Panc1 (cell line): ENCODE results near the gene PARD6B. TPM values are rescaled to one million over a fixed set of nuclear protein-coding genes. Genes with fewer than 3 reads are reported as not detected.

Experiments
- ATAC-seq: fragments of 200-7000 bp; cut with Tn5 transposase; 2 replicates; pipeline ENCODE4 v1.9.1; 2020; ENCODE audit warnings: mild to moderate bottlenecking, moderate library complexity
- BruUV-seq: library from RNA; stranded (reverse); fragments of 400-500 nt; replicated peaks from 2 replicates; lab custom pipeline; 2021; lab: Mats Ljungman, UMichigan
- CTCF ChIA-PET: fragments of 300-600 bp; sonication (Branson Sonifier 250); formaldehyde crosslinking; loops from one replicate; lab custom pipeline; 2022; ENCODE audit warnings: antibody characterized with exemption; lab: Charles Lee
- POLR2A ChIA-PET: fragments of 300-600 bp; sonication (Branson Sonifier 250); formaldehyde crosslinking; loops from one replicate; lab custom pipeline; 2022; ENCODE audit warnings: antibody characterized with exemption; lab: Charles Lee
- DNase-seq: peaks from one replicate; pipeline ENCODE4 v3.0.0-alpha.2; 2010; ENCODE audit warnings: low read depth, low spot score
- H3K27ac ChIP-seq: 2 replicates; pipeline ENCODE4 v1.5.1; 2011; ENCODE audit warnings: mild to moderate bottlenecking, low read length, inconsistent platforms
- H3K27me3 ChIP-seq: fragments of 200-500 bp; sonication (Bioruptor generic); 2 replicates; pipeline ENCODE4 v1.6.0; 2014; ENCODE audit warnings: low read length, inconsistent platforms; ENCODE audit not compliant: control insufficient read depth, insufficient read depth
- H3K36me3 ChIP-seq: fragments of 200-500 bp; sonication (Bioruptor generic); 2 replicates; pipeline ENCODE4 v1.5.1; 2014; ENCODE audit warnings: inconsistent platforms, mild to moderate bottlenecking, low read length, moderate library complexity; ENCODE audit not compliant: control insufficient read depth, insufficient read depth
- H3K4me1 ChIP-seq: 2 replicates; pipeline ENCODE4 v1.5.1; 2011; ENCODE audit warnings: inconsistent platforms, mild to moderate bottlenecking, low read length, moderate library complexity; ENCODE audit not compliant: control insufficient read depth, insufficient read depth
- H3K4me3 ChIP-seq, 2 experiments: 2 replicates each; pipeline ENCODE4 v1.5.1; 2011 to 2012; ENCODE audit warnings: low read depth in 2 of 2, low read length in 2 of 2, mild to moderate bottlenecking in 2 of 2, inconsistent platforms in 1 of 2, moderate library complexity in 1 of 2
- H3K9me3 ChIP-seq: fragments of 200-500 bp; sonication (Bioruptor generic); 2 replicates; pipeline ENCODE4 v1.5.1; 2014; ENCODE audit warnings: low read depth, mild to moderate bottlenecking, inconsistent platforms, low read length, moderate library complexity; ENCODE audit not compliant: control insufficient read depth, insufficient read depth
- CTCF ChIP-seq: fragments of 450-650 bp; IDR thresholded peaks from 2 replicates; pipeline ENCODE4 v1.5.1; 2017; ENCODE audit warnings: mild to moderate bottlenecking
- POLR2AphosphoS5 ChIP-seq: IDR thresholded peaks from 2 replicates; pipeline ENCODE4 v1.6.1; 2012; ENCODE audit warnings: mild to moderate bottlenecking, low read depth, low read length, moderate library complexity
- SIN3A ChIP-seq: IDR thresholded peaks from 2 replicates; pipeline ENCODE4 v1.6.1; 2012; ENCODE audit warnings: low read depth, mild to moderate bottlenecking, low read length, moderate library complexity, borderline replicate concordance; ENCODE audit not compliant: insufficient read depth
- TCF7L2 ChIP-seq: IDR thresholded peaks from 2 replicates; pipeline ENCODE4 v1.6.1; 2011; ENCODE audit warnings: mild to moderate bottlenecking, low read depth, low read length, inconsistent platforms
- in situ Hi-C: cut with HindIII; loops from 2 replicates; pipeline ENCODE4 v1.10.0; 2016; ENCODE audit warnings: low sequenced_read_pairs, low pct_unique_long_range_greater_than_20kb
- intact Hi-C: fragments of 100-400 bp; cut with micrococcal nuclease; formaldehyde crosslinking; loops from one replicate; pipeline ENCODE4 v1.10.0; 2022; ENCODE audit not compliant: unreplicated experiment
- total RNA-seq: library from RNA; stranded (reverse); gene quantifications from one replicate; pipeline ENCODE4 v1.2.1, GENCODE V29; 2021; ENCODE audit not compliant: unreplicated experiment
- TF ChIP-seq, protein P1 (sequence below), 2 experiments: IDR thresholded peaks; 2 replicates each; pipeline ENCODE4 v1.6.1; 2011 to 2012; ENCODE audit warnings: low read depth in 2 of 2, control low read depth in 1 of 2, low read length in 1 of 2, mild to moderate bottlenecking in 1 of 2, moderate library complexity in 1 of 2; ENCODE audit not compliant: insufficient read depth in 1 of 2

The PARD6B gene
- total RNA-seq, 1 experiment from 2014 or later = 132 TPM

DNA sequence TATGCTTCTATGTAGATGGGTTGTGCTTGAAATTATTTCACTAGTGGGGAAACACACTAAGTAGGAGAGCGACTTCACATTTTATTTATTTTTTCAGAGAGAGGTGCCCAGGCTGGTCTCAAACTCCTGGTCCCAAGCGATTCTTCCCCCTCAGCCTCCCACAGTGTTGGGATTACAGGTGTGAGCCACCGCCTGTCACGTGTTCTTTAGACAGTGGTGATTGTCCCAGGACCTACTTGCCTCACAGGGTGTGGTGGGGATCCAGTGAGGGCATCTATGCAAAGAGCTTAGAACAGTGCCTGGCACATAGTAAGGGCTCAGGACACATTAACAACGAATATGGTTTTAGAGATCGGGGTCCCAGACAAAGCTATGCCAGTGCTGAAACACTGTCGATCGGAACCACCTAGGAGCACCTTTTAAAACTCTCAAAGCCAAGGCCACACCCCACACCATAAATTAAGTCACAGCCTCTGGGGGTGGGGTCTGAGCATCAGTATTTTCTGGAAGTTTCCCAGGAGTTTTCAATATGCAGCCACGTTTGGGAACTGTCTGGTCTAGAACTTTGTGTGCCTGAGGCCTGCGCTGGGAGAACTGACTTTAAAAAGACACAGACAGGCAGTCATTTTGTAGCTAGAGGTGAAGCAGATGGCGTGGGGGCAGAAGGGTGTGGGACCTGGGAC is 58.7 kb downstream of the PARD6B start:
- intact Hi-C loops = loop anchor here (5.0 kb wide), 3 partner anchors 43 to 142 kb away; partner anchors contain the start of gene ADNP
- DNase-seq = no peak
- peak; percentile 0; the same call in 1 of the 2 replicates for ATAC-seq
- in situ Hi-C loops = no loop called here
- peaks cover 58% of the 10 kb centered on the region for H3K4me1 ChIP-seq
- no peaks in the 10 kb centered on the region for H3K9me3 ChIP-seq
- H3K27ac ChIP-seq = peak overlapping the region; percentile 99
- H3K4me3 ChIP-seq = no peak overlapping the region
- no peaks in the 10 kb centered on the region for H3K36me3 ChIP-seq
- BruUV-seq = no TSS peak
- no peaks in the 10 kb centered on the region for H3K27me3 ChIP-seq
- POLR2A ChIA-PET = no interaction called here
- CTCF ChIA-PET = interaction anchor here (1.1 kb wide), 1 partner anchor 44 kb away, joined by 3 read pairs; no protein-coding TSS in a partner anchor
- TF ChIP-seq TCF7L2 (no peak), POLR2AphosphoS5 (no peak), SIN3A (no peak), CTCF (no peak)
- TF ChIP-seq, protein P1, sequence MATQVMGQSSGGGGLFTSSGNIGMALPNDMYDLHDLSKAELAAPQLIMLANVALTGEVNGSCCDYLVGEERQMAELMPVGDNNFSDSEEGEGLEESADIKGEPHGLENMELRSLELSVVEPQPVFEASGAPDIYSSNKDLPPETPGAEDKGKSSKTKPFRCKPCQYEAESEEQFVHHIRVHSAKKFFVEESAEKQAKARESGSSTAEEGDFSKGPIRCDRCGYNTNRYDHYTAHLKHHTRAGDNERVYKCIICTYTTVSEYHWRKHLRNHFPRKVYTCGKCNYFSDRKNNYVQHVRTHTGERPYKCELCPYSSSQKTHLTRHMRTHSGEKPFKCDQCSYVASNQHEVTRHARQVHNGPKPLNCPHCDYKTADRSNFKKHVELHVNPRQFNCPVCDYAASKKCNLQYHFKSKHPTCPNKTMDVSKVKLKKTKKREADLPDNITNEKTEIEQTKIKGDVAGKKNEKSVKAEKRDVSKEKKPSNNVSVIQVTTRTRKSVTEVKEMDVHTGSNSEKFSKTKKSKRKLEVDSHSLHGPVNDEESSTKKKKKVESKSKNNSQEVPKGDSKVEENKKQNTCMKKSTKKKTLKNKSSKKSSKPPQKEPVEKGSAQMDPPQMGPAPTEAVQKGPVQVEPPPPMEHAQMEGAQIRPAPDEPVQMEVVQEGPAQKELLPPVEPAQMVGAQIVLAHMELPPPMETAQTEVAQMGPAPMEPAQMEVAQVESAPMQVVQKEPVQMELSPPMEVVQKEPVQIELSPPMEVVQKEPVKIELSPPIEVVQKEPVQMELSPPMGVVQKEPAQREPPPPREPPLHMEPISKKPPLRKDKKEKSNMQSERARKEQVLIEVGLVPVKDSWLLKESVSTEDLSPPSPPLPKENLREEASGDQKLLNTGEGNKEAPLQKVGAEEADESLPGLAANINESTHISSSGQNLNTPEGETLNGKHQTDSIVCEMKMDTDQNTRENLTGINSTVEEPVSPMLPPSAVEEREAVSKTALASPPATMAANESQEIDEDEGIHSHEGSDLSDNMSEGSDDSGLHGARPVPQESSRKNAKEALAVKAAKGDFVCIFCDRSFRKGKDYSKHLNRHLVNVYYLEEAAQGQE (IDR thresholded peaks at IDR 0.05; ENCODE audit: insufficient read depth in 1 of 2, low read depth in 2 of 2, low read length in 1 of 2) = no peak

- in situ Hi-C loops = no loop called here
- ATAC-seq = peak; percentile 82
- BruUV-seq = no TSS peak
- H3K27me3 ChIP-seq = no peaks in the 10 kb centered on the region
- intact Hi-C loops = loop anchor here (5.0 kb wide), 1 partner anchor 142 kb away; the partner anchor contains the start of gene ADNP
- H3K9me3 ChIP-seq = no peaks in the 10 kb centered on the region
- no peaks in the 10 kb centered on the region for H3K36me3 ChIP-seq
- POLR2A ChIA-PET = interaction anchor here (0.5 to 0.6 kb wide), 2 partner anchors 66 to 67 kb away, joined by 3 to 8 read pairs; no protein-coding TSS in a partner anchor
- TF ChIP-seq TCF7L2 = 0 out of 2 replicates have a peak, but pooled peaks have one; percentile 34
- TF ChIP-seq CTCF = peak; percentile 95
- TF ChIP-seq POLR2AphosphoS5 = peak; percentile 81
- TF ChIP-seq SIN3A = no peak
- TF ChIP-seq, protein P1 (IDR thresholded peaks at IDR 0.05; ENCODE audit: insufficient read depth in 1 of 2, low read depth in 2 of 2, low read length in 1 of 2) = 0 out of 4 replicates have a peak, but pooled peaks of 1 of the 2 experiments have one; percentile 36
- peak; percentile 69 for DNase-seq
- CTCF ChIA-PET = interaction anchor here (0.6 to 1.1 kb wide), 2 partner anchors 45 to 130 kb away, joined by 3 to 4 read pairs; no protein-coding TSS in a partner anchor
- peak overlapping the region; percentile 99 for H3K27ac ChIP-seq
- peaks cover 58% of the 10 kb centered on the region for H3K4me1 ChIP-seq
- no peak overlapping the region for H3K4me3 ChIP-seq
Observed at GRCh38 chr20:50790651-50791277, 59.4 kb downstream of the PARD6B start.
